Kidney epithelial cell (primary cell): Measurements from ENCODE around the gene CHKA. TPM values are rescaled to one million over a fixed set of nuclear protein-coding genes. Genes with fewer than 3 reads are reported as not detected.

Experiments
- DNase-seq: peaks from one replicate; pipeline ENCODE4 v3.0.0-alpha.2; 2010; ENCODE audit warnings: low read depth
- H3K27me3 ChIP-seq: 2 replicates; pipeline ENCODE4 v1.6.0; 2011; ENCODE audit warnings: low read length; ENCODE audit not compliant: control insufficient read depth, insufficient read depth
- H3K36me3 ChIP-seq: 2 replicates; pipeline ENCODE4 v1.5.1; 2011; ENCODE audit warnings: low read length; ENCODE audit not compliant: control insufficient read depth, insufficient read depth
- H3K4me3 ChIP-seq: 2 replicates; pipeline ENCODE4 v1.5.1; 2011; ENCODE audit warnings: low read depth, mild to moderate bottlenecking, control low read depth, low read length
- CTCF ChIP-seq: IDR thresholded peaks from 2 replicates; pipeline ENCODE4 v1.5.1; 2011; ENCODE audit warnings: mild to moderate bottlenecking, moderate library complexity, low read length, control low read depth, inconsistent platforms; ENCODE audit not compliant: insufficient read depth, poor library complexity, severe bottlenecking
- total RNA-seq: library from RNA; depleted of rRNA; stranded (reverse); fragments of >200 nt; gene quantifications from 2 replicates; pipeline ENCODE4 v1.2.3, GENCODE V29; 2015

Gene CHKA
- total RNA-seq, 1 donor from 2014 or later: 30.9 TPM

DNA sequence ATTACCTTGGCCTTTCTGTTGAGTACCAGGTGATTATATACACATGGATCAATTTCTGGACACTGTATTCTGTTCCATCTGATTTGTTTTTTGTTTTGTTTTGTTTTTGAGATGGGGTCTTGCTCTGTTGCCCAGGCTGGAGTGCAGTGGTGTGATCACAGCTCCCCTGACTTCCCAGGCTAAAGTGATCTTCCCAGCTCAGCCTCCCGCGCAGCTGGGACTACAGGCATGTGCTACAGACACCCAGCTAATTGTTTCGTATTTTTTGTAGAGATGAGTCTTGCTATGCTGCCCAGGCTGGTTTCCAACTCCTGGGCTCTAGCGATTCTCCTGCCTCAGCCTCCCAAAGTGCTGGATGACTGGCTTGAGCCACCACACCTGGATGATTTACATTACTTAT is 63.4 kb downstream of the CHKA start:
- no peak for TF ChIP-seq CTCF
- peaks cover 2% of the 10 kb centered on the region for H3K36me3 ChIP-seq
- no peaks in the 10 kb centered on the region for H3K27me3 ChIP-seq
- H3K4me3 ChIP-seq: no peak overlapping the region
- DNase-seq: no peak

DNA sequence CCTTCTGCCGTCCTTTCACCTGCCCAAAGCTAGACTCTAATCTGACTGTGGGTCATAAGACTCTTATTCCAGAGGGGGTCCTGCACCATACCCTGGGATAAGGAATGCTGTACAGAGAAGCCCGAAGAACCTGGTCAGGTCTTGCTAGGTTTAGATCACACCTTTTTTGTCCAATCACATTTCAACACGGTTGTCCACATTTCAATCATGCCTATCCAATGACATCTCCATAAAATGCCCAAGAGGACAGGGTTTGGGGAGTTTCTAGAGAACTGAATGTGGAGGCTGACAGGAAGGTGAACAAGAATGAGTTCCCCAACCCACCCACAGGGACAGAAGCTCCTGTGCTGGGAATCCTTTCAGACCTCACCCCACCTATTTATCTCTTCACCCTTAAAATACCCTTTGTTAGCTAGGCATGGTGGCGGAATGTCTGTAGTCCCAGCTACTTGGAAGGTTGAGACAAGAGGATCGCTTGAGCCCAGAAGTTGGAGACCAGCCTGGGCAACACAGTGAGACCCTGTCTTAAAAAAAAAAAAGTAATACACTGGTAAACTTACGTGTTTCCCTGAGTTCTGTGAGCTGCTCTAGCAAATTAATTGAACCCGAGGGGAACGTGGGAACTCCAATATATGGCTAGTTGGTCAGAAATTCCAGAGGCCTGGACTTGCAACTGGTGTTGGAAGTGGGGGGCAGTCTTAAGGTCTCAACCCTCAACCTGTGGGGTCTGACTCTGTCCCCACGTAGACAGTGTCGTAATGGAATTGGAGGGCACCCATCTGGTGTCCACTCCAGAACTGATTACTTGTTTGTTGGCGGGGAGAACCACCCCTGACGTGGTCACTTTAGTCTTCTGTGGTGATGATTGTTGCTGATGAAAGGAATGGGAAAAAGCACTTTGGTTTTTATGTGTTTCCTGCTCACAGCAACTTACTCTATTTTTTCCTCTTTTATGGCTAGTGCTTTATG is 64.6 kb downstream of the CHKA start:
- no peak for DNase-seq
- Histone ChIP-seq H3K4me3 (no peak overlapping the region), H3K27me3 (no peaks in the 10 kb centered on the region), H3K36me3 (peaks cover 2% of the 10 kb centered on the region)
- TF ChIP-seq CTCF: no peak

GRCh38 chr11:68053981-68054812 is 67.0 kb downstream of the CHKA start:
- H3K4me3 ChIP-seq: no peak overlapping the region
- H3K27me3 ChIP-seq: no peaks in the 10 kb centered on the region
- H3K36me3 ChIP-seq: peaks cover 3% of the 10 kb centered on the region
- no peak for DNase-seq
- no peak for TF ChIP-seq CTCF

DNA sequence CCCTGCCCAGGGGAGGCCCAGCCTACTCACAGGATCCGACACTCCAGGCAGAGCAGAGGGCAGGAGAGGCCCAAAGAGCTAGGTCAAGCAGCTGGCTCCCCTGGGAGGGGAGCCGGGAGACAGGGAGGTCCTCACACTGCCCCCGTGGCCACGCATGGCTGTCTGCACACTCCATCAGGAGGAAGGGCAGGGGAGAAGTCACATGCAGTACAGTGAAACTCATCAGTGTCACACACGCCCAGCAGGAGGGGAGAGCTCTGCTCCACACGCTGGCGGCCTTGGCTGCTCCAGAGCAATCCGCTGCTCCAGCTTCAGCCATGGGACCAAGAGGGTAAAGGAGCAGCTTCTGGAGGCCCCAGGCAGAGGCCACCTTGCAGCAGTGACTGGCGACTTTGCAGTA is 68.1 kb downstream of the CHKA start:
- Histone ChIP-seq H3K27me3 (no peaks in the 10 kb centered on the region), H3K36me3 (peaks cover 3% of the 10 kb centered on the region), H3K4me3 (no peak overlapping the region)
- DNase-seq: no peak
- no peak for TF ChIP-seq CTCF

DNA sequence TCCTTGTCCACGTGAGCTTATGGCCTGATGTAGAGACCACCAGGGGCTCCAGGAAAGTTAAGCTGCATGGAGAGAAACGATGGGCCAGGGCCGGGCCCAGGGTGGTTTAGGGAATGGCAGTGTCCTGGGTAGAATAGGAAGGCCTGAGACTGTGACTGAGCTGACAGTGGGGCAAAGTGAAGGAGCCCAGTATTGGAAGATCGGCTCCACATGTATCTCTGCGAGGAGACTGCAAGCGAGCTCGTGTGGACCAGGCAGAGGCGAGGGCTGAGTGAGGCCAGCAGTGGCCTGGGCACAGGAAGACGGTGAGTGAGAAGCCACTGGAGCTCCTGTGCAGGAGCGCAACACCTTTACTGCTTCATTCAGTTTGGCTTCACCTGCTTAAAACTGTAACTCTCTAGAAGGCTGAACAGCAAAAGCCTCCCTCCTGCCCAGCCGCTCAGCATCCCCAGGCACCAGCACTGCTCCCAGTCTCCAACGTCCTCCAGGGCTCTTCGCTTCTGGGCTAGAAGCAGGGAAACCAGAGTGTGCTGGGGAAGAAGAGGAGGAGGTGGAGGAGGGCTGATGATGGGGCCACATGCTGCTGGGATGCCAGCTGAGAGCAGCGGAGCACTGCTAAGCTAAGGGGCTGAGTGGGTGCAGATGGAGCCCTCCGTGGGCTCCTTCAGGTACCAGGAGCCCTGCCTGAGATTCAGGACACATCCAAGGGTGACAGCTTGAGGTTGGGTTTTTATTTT is 68.9 kb downstream of the CHKA start:
- no peak for DNase-seq
- TF ChIP-seq CTCF: no peak
- Histone ChIP-seq H3K27me3 (no peaks in the 10 kb centered on the region), H3K4me3 (no peak overlapping the region), H3K36me3 (peaks cover 3% of the 10 kb centered on the region)
